Body of pancreas (tissue), 4 donors: ENCODE data around the gene ZSCAN31. TPM values are rescaled to one million over a fixed set of nuclear protein-coding genes. Genes with fewer than 3 reads are reported as not detected.

Experiments used
- ATAC-seq: fragments of 150-250 bp; one replicate; pipeline ENCODE4 v1.9.1; 2016
- DNase-seq, 4 donors: peaks; one replicate each; pipeline ENCODE4 v3.0.0-alpha.2; 2019
- H3K27ac ChIP-seq, 4 donors: fragments of 200-600 bp; sonication (generic); 1 replicate in 3 of 4; 2 replicates in 1 of 4; pipeline versions ENCODE4 v1.5.1 to v1.6.1; 2016 to 2019; ENCODE audit warnings: mild to moderate bottlenecking in 1 of 4, mixed read lengths in 1 of 4, moderate library complexity in 1 of 4
- H3K27me3 ChIP-seq, 2 donors: fragments of 200-600 bp; sonication (generic); one replicate each; pipeline ENCODE4 v1.6.0; 2016; ENCODE audit warnings: mild to moderate bottlenecking in 1 of 2
- H3K36me3 ChIP-seq, 2 donors: fragments of 200-600 bp; sonication (generic); replicated peaks in 1 of 2; 2 replicates each; pipeline ENCODE4 v1.5.1; 2016; ENCODE audit warnings: low read depth in 2 of 2; ENCODE audit not compliant: insufficient read depth in 1 of 2
- H3K4me1 ChIP-seq: fragments of 200-600 bp; sonication (generic); one replicate; pipeline ENCODE4 v1.6.0; 2016
- H3K4me3 ChIP-seq, 2 donors: fragments of 200-600 bp; sonication (generic); 1 replicate in 1 of 2; 2 replicates in 1 of 2; pipeline ENCODE4 v1.5.1; 2016 to 2019
- H3K9me3 ChIP-seq, 3 donors: fragments of 200-600 bp; sonication (generic); 1 replicate in 2 of 3; 2 replicates in 1 of 3; pipeline ENCODE4 v1.5.1; 2016
- CTCF ChIP-seq, 7 experiments: fragments of 450-650 bp in 4 of 7; fragments of 200-600 bp in 3 of 7; sonication (generic) in 3 of 7; IDR thresholded peaks; one replicate each; pipeline ENCODE4 v1.5.1; 2016 to 2019; ENCODE audit warnings: antibody characterized with exemption in 7 of 7
- POLR2A ChIP-seq, 3 donors: fragments of 450-650 bp; IDR thresholded peaks; one replicate each; pipeline ENCODE4 v1.6.1; 2016; ENCODE audit warnings: antibody characterized with exemption in 3 of 3, mild to moderate bottlenecking in 2 of 3
- WGBS, 2 donors: methylation state at CpG; one replicate each; pipeline ENCODE4 v1.1.5; 2017; 5-methylcytosine and 5-hydroxymethylcytosine counted together
- intact Hi-C: fragments of 100-400 bp; cut with DNase I; formaldehyde crosslinking; loops from one replicate; pipeline ENCODE4 v1.15.1; 2023
- total RNA-seq, 2 donors: library from RNA; depleted of rRNA; stranded (reverse); fragments of >200 nt; gene quantifications; one replicate each; pipeline ENCODE4 v1.1.0, GENCODE V29; 2016

Gene ZSCAN31
- total RNA-seq, 2 donors from 2014 or later: 14.0 to 26.4 TPM

- H3K4me1 ChIP-seq: peaks cover 11% of the 10 kb centered on the region
- H3K36me3 ChIP-seq: peaks cover 0 to 2% of the 10 kb centered on the region in 2 donors
- no peaks in the 10 kb centered on the region for H3K9me3 ChIP-seq
- ATAC-seq (no peak), DNase-seq (no peak)
- H3K4me3 ChIP-seq: no peak overlapping the region
- no peaks in the 10 kb centered on the region for H3K27me3 ChIP-seq
- TF ChIP-seq POLR2A (IDR thresholded peaks at IDR 0.05) (no peak), CTCF (IDR thresholded peaks at IDR 0.05) (no peak)
- intact Hi-C loops: no loop called here
- no peak overlapping the region for H3K27ac ChIP-seq
Observed at GRCh38 chr6:28378644-28379043, 42.7 kb upstream of the ZSCAN31 start.

- H3K27me3 ChIP-seq: no peaks in the 10 kb centered on the region
- no peak overlapping the region for H3K4me3 ChIP-seq
- peaks cover 9% of the 10 kb centered on the region for H3K4me1 ChIP-seq
- ATAC-seq (no peak), DNase-seq (no peak)
- WGBS, 2 donors: 91 to 100% methylated on average over 1 of the region's 1 CpG
- no peak overlapping the region for H3K27ac ChIP-seq
- peaks cover 0 to 2% of the 10 kb centered on the region in 2 donors for H3K36me3 ChIP-seq
- no peak for TF ChIP-seq POLR2A (IDR thresholded peaks at IDR 0.05)
- no peak for TF ChIP-seq CTCF (IDR thresholded peaks at IDR 0.05)
- intact Hi-C loops: no loop called here
- no peaks in the 10 kb centered on the region for H3K9me3 ChIP-seq
Observed at GRCh38 chr6:28377879-28378278, 41.9 kb upstream of the ZSCAN31 start.

- TF ChIP-seq POLR2A (IDR thresholded peaks at IDR 0.05): no peak
- no peak for TF ChIP-seq CTCF (IDR thresholded peaks at IDR 0.05)
- no peaks in the 10 kb centered on the region for H3K9me3 ChIP-seq
- H3K27ac ChIP-seq: no peak overlapping the region
- no peak for DNase-seq
- WGBS, 2 donors: 80 to 90% methylated on average over 1 of the region's 1 CpG
- H3K36me3 ChIP-seq: no peaks in the 10 kb centered on the region
- no peak for ATAC-seq
- no peaks in the 10 kb centered on the region for H3K4me1 ChIP-seq
- intact Hi-C loops: no loop called here
- no peaks in the 10 kb centered on the region for H3K27me3 ChIP-seq
- H3K4me3 ChIP-seq: no peak overlapping the region
Observed at GRCh38 chr6:28373925-28374324, 38.0 kb upstream of the ZSCAN31 start.

- ATAC-seq (no peak), DNase-seq (no peak)
- no peaks in the 10 kb centered on the region for H3K4me1 ChIP-seq
- no peak for TF ChIP-seq CTCF (IDR thresholded peaks at IDR 0.05)
- no peak for TF ChIP-seq POLR2A (IDR thresholded peaks at IDR 0.05)
- intact Hi-C loops: no loop called here
- no peak overlapping the region for H3K27ac ChIP-seq
- WGBS, 2 donors: 75 to 78% methylated on average over 9 of the region's 9 CpGs
- H3K36me3 ChIP-seq: no peaks in the 10 kb centered on the region
- H3K27me3 ChIP-seq: no peaks in the 10 kb centered on the region
- no peaks in the 10 kb centered on the region for H3K9me3 ChIP-seq
- no peak overlapping the region for H3K4me3 ChIP-seq
Observed at GRCh38 chr6:28371706-28372451, 35.9 kb upstream of the ZSCAN31 start.

GRCh38 chr6:28371280-28371679 is 35.3 kb upstream of the ZSCAN31 start:
- TF ChIP-seq CTCF (IDR thresholded peaks at IDR 0.05) (no peak), POLR2A (IDR thresholded peaks at IDR 0.05) (no peak)
- H3K4me1 ChIP-seq: no peaks in the 10 kb centered on the region
- no peak overlapping the region for H3K4me3 ChIP-seq
- intact Hi-C loops: no loop called here
- H3K27me3 ChIP-seq: no peaks in the 10 kb centered on the region
- WGBS, 2 donors: 91 to 94% methylated on average over 1 of the region's 1 CpG
- no peaks in the 10 kb centered on the region for H3K36me3 ChIP-seq
- no peaks in the 10 kb centered on the region for H3K9me3 ChIP-seq
- ATAC-seq (no peak), DNase-seq (no peak)
- H3K27ac ChIP-seq: no peak overlapping the region
